C1 segment of cervical spinal cord (tissue), 14 donors: Measurements from ENCODE around the gene ZBTB18.

Source experiments
- DNase-seq, 14 donors: peaks; one replicate each; lab custom pipeline; 2025; lab: John Stamatoyannopoulos, UW

ZBTB18 gene

DNA sequence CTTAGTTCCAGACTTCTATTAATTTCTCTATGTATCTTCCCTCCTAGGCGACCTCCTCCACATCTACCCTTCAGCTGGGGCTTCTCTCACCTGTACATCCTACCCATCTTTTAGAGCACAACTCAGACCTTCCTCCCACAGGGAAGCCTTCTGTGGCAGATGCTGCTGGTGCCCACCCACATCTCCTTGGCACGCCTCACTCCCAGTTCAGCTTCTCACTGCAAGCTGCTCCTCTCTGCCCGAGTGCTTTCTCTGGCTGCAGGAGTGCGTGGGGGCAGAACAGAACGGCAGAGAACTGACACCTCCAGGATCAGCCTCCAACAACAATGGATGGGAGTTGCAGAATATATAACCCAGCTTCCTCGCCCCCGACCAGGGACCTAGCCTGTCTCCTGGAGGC is 36.5 kb downstream of the ZBTB18 start:
- peak in 1 of 14 donors; percentile 85 for DNase-seq

- DNase-seq = no peak
These were observed 37.1 kb downstream of the ZBTB18 start for GRCh38 chr1:244088161-244088560.

GRCh38 chr1:244089561-244089960 is 38.5 kb downstream of the ZBTB18 start:
- DNase-seq = no peak

GRCh38 chr1:244090645-244091044 is 39.6 kb downstream of the ZBTB18 start:
- DNase-seq = no peak

- no peak for DNase-seq
These were observed 41.3 kb downstream of the ZBTB18 start for GRCh38 chr1:244092293-244092963.

- DNase-seq = peak in 1 of 14 donors; percentile 51
These were observed 42.0 kb downstream of the ZBTB18 start for GRCh38 chr1:244092964-244093638.

DNA sequence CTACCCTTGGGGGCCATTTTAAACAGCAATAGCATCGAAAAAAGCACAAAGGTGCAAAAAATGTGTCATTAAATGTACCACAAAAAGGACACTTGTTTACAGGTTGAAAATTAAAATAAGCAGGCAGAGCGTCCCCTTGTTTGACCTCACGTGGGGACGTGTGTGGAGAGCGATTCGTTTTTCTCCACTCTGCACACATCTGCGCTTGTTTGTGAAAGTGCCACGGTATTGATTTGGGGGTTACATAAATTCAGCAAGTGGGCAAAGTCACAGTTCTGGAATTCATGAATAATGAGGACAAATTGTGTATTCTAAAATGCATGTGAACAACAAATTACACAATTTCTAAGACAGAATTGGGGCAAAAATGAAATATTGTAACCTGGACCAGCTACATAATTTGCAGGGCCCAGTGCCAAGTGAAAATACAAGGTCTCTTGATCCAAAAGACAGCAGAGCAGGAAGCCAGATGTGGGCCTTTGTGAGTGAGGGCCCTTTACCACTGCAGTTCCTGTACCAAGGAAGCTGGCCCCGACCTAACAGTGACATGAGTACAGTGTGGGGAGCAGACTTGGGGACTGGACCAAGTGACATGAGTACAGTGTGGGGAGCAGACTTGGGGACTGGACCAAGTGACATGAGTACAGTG is 43.9 kb downstream of the ZBTB18 start:
- no peak for DNase-seq

DNA sequence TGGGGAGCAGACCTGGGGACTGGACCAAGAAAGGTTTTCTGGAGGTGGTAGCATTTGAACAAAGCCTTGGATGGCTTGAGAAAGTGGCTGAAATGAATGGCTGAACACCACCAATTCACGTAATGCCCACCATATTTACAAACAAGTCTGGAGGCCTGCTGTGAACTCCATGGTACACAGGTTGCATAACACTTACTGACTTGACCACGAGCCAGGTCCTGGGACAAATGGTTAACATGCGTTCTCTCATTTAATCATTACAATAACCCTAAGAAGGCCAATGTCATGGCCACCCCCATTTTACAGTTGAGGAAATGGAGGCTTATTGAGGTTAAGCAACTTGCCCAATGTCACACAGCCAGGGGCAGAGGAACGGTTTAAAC is 44.4 kb downstream of the ZBTB18 start:
- no peak for DNase-seq

DNA sequence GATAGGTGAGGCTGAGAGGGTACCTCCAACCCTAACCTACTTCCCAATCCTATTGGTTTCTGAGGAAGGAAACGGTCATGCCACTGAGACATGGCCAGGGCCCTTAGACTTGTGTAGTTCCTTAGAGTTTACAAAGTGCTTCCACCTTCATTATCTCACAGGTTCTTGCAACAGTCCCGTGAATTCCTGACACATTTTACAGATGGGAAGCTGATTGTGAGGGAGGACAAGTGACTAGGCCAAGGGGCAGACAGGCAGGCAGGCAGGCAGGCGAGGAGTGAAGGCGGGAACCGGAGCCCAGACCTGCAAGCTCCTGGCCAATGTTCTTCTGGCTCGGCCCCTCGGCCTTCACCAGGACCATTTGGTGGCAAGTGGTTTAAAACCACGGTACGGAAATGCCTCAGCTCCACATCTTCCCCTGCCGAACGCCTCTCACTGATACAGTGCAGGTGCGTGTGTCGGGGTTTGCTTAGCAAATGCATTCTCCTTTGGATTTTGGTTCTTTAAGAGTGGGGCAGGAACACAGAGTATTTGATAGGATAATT is 45.1 kb downstream of the ZBTB18 start:
- DNase-seq = peak in 1 of 14 donors; percentile 80

DNA sequence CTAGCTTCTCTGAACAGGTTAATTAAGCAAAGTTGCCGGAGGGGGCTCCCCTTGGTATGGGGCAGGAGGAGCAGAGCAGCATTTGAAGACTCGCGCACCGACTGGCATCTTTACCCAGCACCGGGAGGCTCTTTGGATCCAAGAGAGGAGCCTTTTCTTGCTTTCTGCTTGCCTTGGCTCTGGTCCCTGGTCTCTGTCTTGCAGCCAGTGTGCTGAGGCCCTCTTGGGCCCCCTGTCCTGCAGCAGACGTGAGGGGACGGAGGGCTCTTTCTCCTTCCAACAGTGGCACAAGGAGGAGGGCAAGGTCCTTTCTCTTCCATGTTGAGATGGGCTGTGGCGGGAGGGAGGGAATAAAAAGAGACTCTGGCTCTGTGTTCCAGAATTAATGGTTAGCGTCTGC is 45.6 kb downstream of the ZBTB18 start:
- DNase-seq = peak in 1 of 14 donors; percentile 64

GRCh38 chr1:244097523-244098405 is 46.7 kb downstream of the ZBTB18 start:
- no peak for DNase-seq

DNA sequence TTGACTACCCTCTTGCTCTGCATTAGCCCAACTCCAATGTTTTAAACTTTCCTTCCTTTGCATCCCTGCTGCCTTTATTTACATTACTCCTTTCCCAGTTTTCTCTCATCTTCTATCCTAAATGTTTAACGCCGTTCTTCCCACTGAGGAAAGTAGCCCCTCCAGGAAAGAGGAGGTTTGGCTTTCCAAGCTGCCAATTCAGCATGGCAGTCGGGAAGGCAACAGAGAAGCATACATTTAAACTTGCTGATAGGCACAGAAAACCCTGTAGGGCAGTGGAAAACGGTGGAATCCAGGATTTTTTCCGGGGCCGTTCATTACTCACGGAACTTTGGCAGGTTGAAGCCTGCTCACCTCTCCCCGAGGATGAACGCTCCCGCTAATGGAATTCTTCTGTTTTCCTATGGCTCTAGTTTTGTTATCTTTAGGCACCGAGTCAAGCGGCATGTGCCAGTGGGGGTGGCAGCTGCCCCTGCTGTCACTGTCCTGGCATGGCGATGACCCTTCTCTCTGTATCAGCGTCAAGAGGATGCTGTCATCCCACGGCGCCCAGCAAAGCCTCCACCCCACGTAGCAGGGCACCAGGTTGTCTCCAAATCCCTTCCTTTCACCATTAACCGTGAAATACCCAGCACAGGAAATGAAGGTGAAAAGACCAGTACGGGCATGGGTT is 48.3 kb downstream of the ZBTB18 start:
- DNase-seq = peak in 1 of 14 donors; percentile 95

- peak in 1 of 14 donors; percentile 49 for DNase-seq
These were observed 49.2 kb downstream of the ZBTB18 start for GRCh38 chr1:244100276-244100675.

- peak in 1 of 14 donors; percentile 67 for DNase-seq
These were observed 49.8 kb downstream of the ZBTB18 start for GRCh38 chr1:244100704-244101453.

GRCh38 chr1:244102046-244102445 is 51.0 kb downstream of the ZBTB18 start:
- no peak for DNase-seq

- peak in 1 of 14 donors; percentile 1 for DNase-seq
These were observed 51.4 kb downstream of the ZBTB18 start for GRCh38 chr1:244102468-244102867.

DNA sequence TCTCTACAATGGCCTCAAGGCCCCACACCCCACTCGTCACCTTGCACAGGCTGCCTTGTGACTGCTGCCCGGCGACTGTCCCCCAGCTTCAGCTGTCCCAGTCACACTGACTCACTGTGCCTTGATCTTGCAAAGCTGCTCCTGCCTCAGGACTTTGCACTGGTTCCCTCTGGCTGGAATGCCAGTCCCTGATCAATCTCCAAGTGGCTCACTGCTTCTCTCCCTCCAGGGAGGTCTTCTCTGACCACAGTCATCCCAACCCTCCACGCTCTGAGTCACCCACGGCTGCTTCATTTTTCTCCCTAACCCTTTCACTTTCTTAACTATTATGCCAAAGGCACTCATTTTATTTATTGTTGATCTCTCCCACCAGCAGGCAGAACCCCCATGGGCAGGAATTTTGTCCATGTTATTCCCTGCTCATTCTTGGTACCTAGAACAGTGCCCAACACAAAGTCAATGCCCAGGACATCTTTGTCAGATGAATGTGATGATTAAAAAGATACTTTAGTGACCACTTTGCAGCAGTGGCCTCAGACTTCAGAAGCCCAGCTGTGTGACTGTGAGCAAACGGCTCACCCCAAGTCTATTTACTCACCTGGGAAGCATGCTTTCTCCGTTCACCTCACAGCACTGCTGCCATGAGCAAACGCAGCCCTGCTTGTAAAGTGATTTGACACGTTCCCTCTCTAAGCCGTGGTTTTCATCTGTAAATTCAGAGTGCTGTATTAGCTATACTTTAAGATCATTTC is 53.4 kb downstream of the ZBTB18 start:
- no peak for DNase-seq

DNA sequence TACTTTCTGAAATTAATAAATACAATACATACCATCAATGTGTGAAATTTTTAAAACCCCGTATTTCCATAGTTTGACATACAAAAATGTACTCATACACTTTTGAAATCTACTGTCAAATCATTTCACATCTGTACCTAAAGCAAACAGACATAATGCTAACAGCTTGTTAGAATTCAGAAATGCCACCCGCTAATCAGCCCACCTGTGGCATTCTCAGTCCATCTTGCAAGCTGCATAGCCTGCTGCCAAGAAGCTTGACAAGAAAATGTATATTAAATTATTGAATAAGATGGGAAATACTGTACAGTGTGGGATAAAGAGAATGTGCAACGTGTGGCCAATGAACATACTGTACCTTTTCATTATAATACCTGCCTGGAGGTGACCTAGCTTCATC is 55.1 kb downstream of the ZBTB18 start:
- no peak for DNase-seq
